Measurements from ENCODE around the gene AQP6.

Gene AQP6

GRCh38 chr12:50004696-50005095, 31.9 kb downstream of the AQP6 start:
- DNase-seq (ENCODE audit: low spot score), result no peak
- no peak for TF ChIP-seq CTCF (IDR thresholded peaks at IDR 0.05; ENCODE audit: extremely low read depth, missing control alignments)

- no peak for TF ChIP-seq CTCF (IDR thresholded peaks at IDR 0.05; ENCODE audit: extremely low read depth, missing control alignments)
- no peak for DNase-seq (ENCODE audit: low spot score)
These were observed 32.4 kb downstream of the AQP6 start for GRCh38 chr12:50005175-50005574.

- no peak for DNase-seq (ENCODE audit: low spot score)
- no peak for TF ChIP-seq CTCF (IDR thresholded peaks at IDR 0.05; ENCODE audit: extremely low read depth, missing control alignments)
These were observed 33.5 kb downstream of the AQP6 start for GRCh38 chr12:50006280-50006679.

- no peak for DNase-seq (ENCODE audit: low spot score)
- TF ChIP-seq CTCF (IDR thresholded peaks at IDR 0.05; ENCODE audit: extremely low read depth, missing control alignments), result no peak
These were observed 34.2 kb downstream of the AQP6 start for GRCh38 chr12:50006754-50007442.

- DNase-seq (ENCODE audit: low spot score), result no peak
These were observed 40.8 kb downstream of the AQP6 start for GRCh38 chr12:50013361-50014147.

GRCh38 chr12:50014342-50014741, 41.6 kb downstream of the AQP6 start:
- TF ChIP-seq CTCF (IDR thresholded peaks at IDR 0.05; ENCODE audit: extremely low read depth, missing control alignments), result no peak
- no peak for DNase-seq (ENCODE audit: low spot score)

More at GRCh38 chr12:50013361-50014147, 40.8 kb downstream of the AQP6 start:
- no peak for TF ChIP-seq CTCF (IDR thresholded peaks at IDR 0.05; ENCODE audit: extremely low read depth, missing control alignments)
